Neural progenitor cell (in vitro differentiated cells): Measurements from ENCODE around the gene PPP2R1A.

Experiments
- CTCF ChIP-seq: fragments of 200-600 bp; sonication (generic); IDR thresholded peaks from 2 replicates; pipeline ENCODE4 v1.5.1; 2017; ENCODE audit warnings: antibody characterized with exemption, mild to moderate bottlenecking
- EZH2 ChIP-seq: fragments of 200-600 bp; sonication (generic); IDR thresholded peaks from 2 replicates; pipeline ENCODE4 v1.6.1; 2017; ENCODE audit warnings: antibody characterized with exemption, mild to moderate bottlenecking, moderate library complexity
- EZH2phosphoT487 ChIP-seq: fragments of 200-600 bp; sonication (generic); IDR thresholded peaks from 2 replicates; pipeline ENCODE4 v1.6.1; 2017; ENCODE audit warnings: antibody characterized with exemption

GRCh38 chr19:52227980-52228379, 38.1 kb downstream of the PPP2R1A start:
- TF ChIP-seq CTCF, result no peak
- no peak for TF ChIP-seq EZH2
- no peak for TF ChIP-seq EZH2phosphoT487
